Right lobe of liver (tissue), 4 donors: ENCODE measurements around the gene BTBD16.

ENCODE experiments used
- CTCF ChIP-seq, 4 donors: fragments of 200-600 bp in 3 of 4; fragments of 450-650 bp in 1 of 4; IDR thresholded peaks; one replicate each; pipeline versions ENCODE4 v1.5.1 to v1.8.0; 2016 to 2022; ENCODE audit warnings: antibody characterized with exemption in 4 of 4, mild to moderate bottlenecking in 2 of 4
- POLR2A ChIP-seq: fragments of 450-650 bp; IDR thresholded peaks from one replicate; pipeline ENCODE4 v1.6.1; 2017; ENCODE audit warnings: antibody characterized with exemption, mild to moderate bottlenecking
- donor health status: DM: no; HTN: no; CAD: no.
- donor health status: DM: no; HTN: no; CAD: no.
- donor health status: DM: no; HTN: yes; CAD: no.

GRCh38 chr10:122239578-122240257 is 31.4 kb upstream of the BTBD16 start:
- no peak for TF ChIP-seq CTCF (IDR thresholded peaks at IDR 0.05)
- TF ChIP-seq POLR2A, result no peak
